ENCODE data around the gene NLRP9.

Gene NLRP9

GRCh38 chr19:55660991-55661390 lies 77.2 kb downstream of the NLRP9 start:
- H3K4me3 ChIP-seq (ENCODE audit: low read depth, low read length) = no peak overlapping the region
- in situ Hi-C loops (cut with HindIII; ENCODE audit: low sequenced_read_pairs) = no loop called here
- TF ChIP-seq CTCF (IDR thresholded peaks at IDR 0.05; ENCODE audit: low read depth, low read length) = no peak
- DNase-seq (ENCODE audit: low read depth, low spot score) = no peak

GRCh38 chr19:55660404-55660803 lies 77.8 kb downstream of the NLRP9 start:
- no peak overlapping the region for H3K4me3 ChIP-seq (ENCODE audit: low read depth, low read length)
- TF ChIP-seq CTCF (IDR thresholded peaks at IDR 0.05; ENCODE audit: low read depth, low read length) = no peak
- no peak for DNase-seq (ENCODE audit: low read depth, low spot score)
- in situ Hi-C loops (cut with HindIII; ENCODE audit: low sequenced_read_pairs) = no loop called here

- no peak for TF ChIP-seq CTCF (IDR thresholded peaks at IDR 0.05; ENCODE audit: low read depth, low read length)
- no peak for DNase-seq (ENCODE audit: low read depth, low spot score)
- in situ Hi-C loops (cut with HindIII; ENCODE audit: low sequenced_read_pairs) = no loop called here
- H3K4me3 ChIP-seq (ENCODE audit: low read depth, low read length) = no peak overlapping the region
Observed at GRCh38 chr19:55659822-55660221, 78.4 kb downstream of the NLRP9 start.

GRCh38 chr19:55658846-55659459 lies 79.2 kb downstream of the NLRP9 start:
- in situ Hi-C loops (cut with HindIII; ENCODE audit: low sequenced_read_pairs) = no loop called here
- TF ChIP-seq CTCF (IDR thresholded peaks at IDR 0.05; ENCODE audit: low read depth, low read length) = no peak
- H3K4me3 ChIP-seq (ENCODE audit: low read depth, low read length) = no peak overlapping the region
- DNase-seq (ENCODE audit: low read depth, low spot score) = no peak
